GM23248 (cell line): ENCODE measurements around the gene TSHZ2. TPM values are rescaled to one million over a fixed set of nuclear protein-coding genes. Genes with fewer than 3 reads are reported as not detected.

Experiments
- DNase-seq: peaks from one replicate; pipeline ENCODE4 v3.0.0-alpha.2; 2015
- H2AFZ ChIP-seq: fragments of 200-600 bp; sonication (generic); 2 replicates; pipeline ENCODE4 v1.6.1; 2016; ENCODE audit warnings: antibody characterized with exemption
- H3F3A ChIP-seq: fragments of 200-600 bp; sonication (generic); 2 replicates; pipeline ENCODE4 v1.6.1; 2016; ENCODE audit warnings: mild to moderate bottlenecking, antibody characterized with exemption, mixed run types; ENCODE audit not compliant: insufficient read depth
- H3K27ac ChIP-seq: fragments of 200-600 bp; sonication (generic); 2 replicates; pipeline ENCODE4 v1.5.1; 2016; ENCODE audit warnings: mild to moderate bottlenecking
- H3K27me3 ChIP-seq: fragments of 200-600 bp; sonication (generic); replicated peaks from 2 replicates; pipeline ENCODE4 v1.6.1; 2016; ENCODE audit warnings: mild to moderate bottlenecking; ENCODE audit not compliant: insufficient read depth
- H3K36me3 ChIP-seq: fragments of 200-600 bp; sonication (generic); 2 replicates; pipeline ENCODE4 v1.6.1; 2016; ENCODE audit warnings: low read depth, mild to moderate bottlenecking
- H3K4me1 ChIP-seq: fragments of 200-600 bp; sonication (generic); 2 replicates; pipeline ENCODE4 v1.6.1; 2016; ENCODE audit warnings: mild to moderate bottlenecking; ENCODE audit not compliant: insufficient read depth
- H3K4me2 ChIP-seq: fragments of 200-600 bp; sonication (generic); one replicate; pipeline ENCODE4 v1.6.1; 2016; ENCODE audit warnings: mild to moderate bottlenecking; ENCODE audit not compliant: unreplicated experiment
- H3K4me3 ChIP-seq: fragments of 200-600 bp; sonication (generic); 2 replicates; pipeline ENCODE4 v1.5.1; 2016; ENCODE audit warnings: mild to moderate bottlenecking
- H3K79me2 ChIP-seq: fragments of 200-600 bp; sonication (generic); 2 replicates; pipeline ENCODE4 v1.6.1; 2016; ENCODE audit warnings: mild to moderate bottlenecking; ENCODE audit not compliant: insufficient read depth
- H3K9ac ChIP-seq: fragments of 200-600 bp; sonication (generic); 2 replicates; pipeline ENCODE4 v1.6.1; 2016; ENCODE audit warnings: mild to moderate bottlenecking
- H3K9me2 ChIP-seq: fragments of 200-600 bp; sonication (generic); 2 replicates; pipeline ENCODE4 v1.6.1; 2016; ENCODE audit warnings: mixed run types, mild to moderate bottlenecking, moderate library complexity; ENCODE audit not compliant: insufficient read depth
- H3K9me3 ChIP-seq: fragments of 200-600 bp; sonication (generic); one replicate; pipeline ENCODE4 v1.6.1; 2017; ENCODE audit warnings: low read depth
- H4K20me1 ChIP-seq: fragments of 200-600 bp; sonication (generic); 2 replicates; pipeline ENCODE4 v1.6.0; 2016; ENCODE audit not compliant: insufficient read depth
- EZH2 ChIP-seq: fragments of 200-600 bp; sonication (generic); IDR thresholded peaks from 2 replicates; pipeline ENCODE4 v1.6.1; 2018; ENCODE audit warnings: antibody characterized with exemption, mild to moderate bottlenecking; ENCODE audit not compliant: insufficient read depth, poor library complexity, severe bottlenecking
- EZH2phosphoT487 ChIP-seq: fragments of 200-600 bp; sonication (generic); IDR thresholded peaks from 2 replicates; pipeline ENCODE4 v1.6.1; 2018; ENCODE audit warnings: antibody characterized with exemption, moderate library complexity, mild to moderate bottlenecking, low read depth; ENCODE audit not compliant: insufficient read depth
- WGBS, 2 experiments: methylation state at CpG; one replicate each; pipeline ENCODE4 v1.1.6; 2015 to 2017; ENCODE audit warnings: low lambda C conversion rate in 2 of 2, low coverage in 1 of 2; ENCODE audit errors: missing lambda C conversion rate in 2 of 2; 5-methylcytosine and 5-hydroxymethylcytosine counted together
- in situ Hi-C: fragments of 300-500 bp; cut with MboI; formaldehyde crosslinking; loops from 2 replicates; pipeline ENCODE4 v1.15.0; 2020
- polyA plus RNA-seq: library from polyadenylated mRNA; unstranded; fragments of >200 nt; fragmentation: Nextera tagmentation; extraction: Ambion mirVana; gene quantifications from 2 replicates; pipeline ENCODE4 v1.2.1, GENCODE V29; 2016
- total RNA-seq: library from RNA; depleted of rRNA; stranded (reverse); fragments of >200 nt; shearing (Covaris generic); gene quantifications from 2 replicates; pipeline ENCODE4 v1.2.3, GENCODE V29; 2014

Gene TSHZ2
- total and polyA plus RNA-seq, 2 experiments from 2014 or later: 4.5 to 13.4 TPM

GRCh38 chr20:52972965-52973819, 1.0 kb downstream of the TSHZ2 start:
- H3K36me3 ChIP-seq: no peaks in the 10 kb centered on the region
- H3F3A ChIP-seq: peaks cover 22% of the 10 kb centered on the region
- peaks cover 15% of the 10 kb centered on the region for H3K4me1 ChIP-seq
- H2AFZ ChIP-seq: peak overlapping the region; percentile 89
- no peaks in the 10 kb centered on the region for H4K20me1 ChIP-seq
- peak overlapping the region; percentile 47 for H3K27ac ChIP-seq
- H3K27me3 ChIP-seq: no peaks in the 10 kb centered on the region
- H3K9me2 ChIP-seq: no peaks in the 10 kb centered on the region
- TF ChIP-seq EZH2: no peak
- TF ChIP-seq EZH2phosphoT487: no peak
- H3K9me3 ChIP-seq: no peaks in the 10 kb centered on the region
- WGBS, 2 experiments: 3 to 5% methylated on average over 34 to 39 of the region's 39 CpGs
- H3K79me2 ChIP-seq: peaks cover 43% of the 10 kb centered on the region
- H3K9ac ChIP-seq: peak overlapping the region; percentile 92
- peak; percentile 56 for DNase-seq
- peak overlapping the region; percentile 100 for H3K4me3 ChIP-seq
- H3K4me2 ChIP-seq: peak overlapping the region; percentile 87
- in situ Hi-C loops: no loop called here

GRCh38 chr20:52974179-52974594, 2.0 kb downstream of the TSHZ2 start:
- WGBS, 2 experiments: 11 to 12% methylated on average over 5 of the region's 5 CpGs
- H4K20me1 ChIP-seq: no peaks in the 10 kb centered on the region
- H3K9ac ChIP-seq: peak overlapping the region; percentile 92
- DNase-seq: peak; percentile 70
- no peaks in the 10 kb centered on the region for H3K9me2 ChIP-seq
- H3K27ac ChIP-seq: peak overlapping the region; percentile 47
- peak overlapping the region; percentile 89 for H2AFZ ChIP-seq
- TF ChIP-seq EZH2 (no peak), EZH2phosphoT487 (no peak)
- H3K4me2 ChIP-seq: peak overlapping the region; percentile 87
- H3K4me3 ChIP-seq: peak overlapping the region; percentile 100
- in situ Hi-C loops: no loop called here
- H3K4me1 ChIP-seq: peaks cover 24% of the 10 kb centered on the region
- H3K27me3 ChIP-seq: no peaks in the 10 kb centered on the region
- peaks cover 48% of the 10 kb centered on the region for H3K79me2 ChIP-seq
- H3K36me3 ChIP-seq: no peaks in the 10 kb centered on the region
- H3K9me3 ChIP-seq: no peaks in the 10 kb centered on the region
- peaks cover 22% of the 10 kb centered on the region for H3F3A ChIP-seq

GRCh38 chr20:52975029-52975732, 3.0 kb downstream of the TSHZ2 start:
- Histone ChIP-seq H3K9me2 (no peaks in the 10 kb centered on the region), H3K27me3 (no peaks in the 10 kb centered on the region), H3K27ac (peak overlapping the region; percentile 47), H3K4me3 (peak overlapping the region; percentile 100), H3K9ac (peak overlapping the region; percentile 92), H3K4me2 (peak overlapping the region; percentile 87), H3K36me3 (no peaks in the 10 kb centered on the region), H3K9me3 (no peaks in the 10 kb centered on the region), H2AFZ (peak overlapping the region; percentile 89), H3F3A (peaks cover 22% of the 10 kb centered on the region), H3K79me2 (peaks cover 58% of the 10 kb centered on the region), H4K20me1 (no peaks in the 10 kb centered on the region), H3K4me1 (peaks cover 26% of the 10 kb centered on the region)
- peak; percentile 27 for DNase-seq
- TF ChIP-seq EZH2phosphoT487: no peak
- no peak for TF ChIP-seq EZH2
- in situ Hi-C loops: no loop called here
- WGBS, 2 experiments: 57% methylated on average over 11 of the region's 11 CpGs

- peak overlapping the region; percentile 87 for H3K4me2 ChIP-seq
- DNase-seq: no peak
- no peaks in the 10 kb centered on the region for H3K9me3 ChIP-seq
- peaks cover 20% of the 10 kb centered on the region for H3F3A ChIP-seq
- in situ Hi-C loops: no loop called here
- H2AFZ ChIP-seq: 0 out of 2 replicates have a peak overlapping the region, but pooled peaks have one; percentile 89
- no peak overlapping the region for H3K27ac ChIP-seq
- WGBS, 2 experiments: 75 to 82% methylated on average over 3 of the region's 3 CpGs
- H3K9ac ChIP-seq: no peak overlapping the region
- peaks cover 26% of the 10 kb centered on the region for H3K4me1 ChIP-seq
- no peaks in the 10 kb centered on the region for H4K20me1 ChIP-seq
- no peaks in the 10 kb centered on the region for H3K27me3 ChIP-seq
- peaks cover 66% of the 10 kb centered on the region for H3K79me2 ChIP-seq
- no peaks in the 10 kb centered on the region for H3K36me3 ChIP-seq
- H3K9me2 ChIP-seq: no peaks in the 10 kb centered on the region
- TF ChIP-seq EZH2phosphoT487 (no peak), EZH2 (no peak)
- H3K4me3 ChIP-seq: peak overlapping the region; percentile 100
Measured at GRCh38 chr20:52975803-52976531, 3.8 kb downstream of the TSHZ2 start.
